CD4-positive, alpha-beta T cell (primary cell): Measurements from ENCODE around the gene KCNK1. TPM values are rescaled to one million over a fixed set of nuclear protein-coding genes. Genes with fewer than 3 reads are reported as not detected.

Experiments used
- ATAC-seq: fragments of 200-7000 bp; cut with Tn5 transposase; one replicate; pipeline ENCODE4 v1.10.0; 2022; ENCODE audit warnings: mild to moderate bottlenecking; ENCODE audit not compliant: poor library complexity
- CTCF ChIA-PET: fragments of 350-600 bp; sonication (Branson Sonifier 250); formaldehyde crosslinking; loops from one replicate; lab custom pipeline; 2021; ENCODE audit warnings: antibody characterized with exemption, inconsistent platforms; lab: Charles Lee
- POLR2A ChIA-PET: fragments of 350-600 bp; sonication (Branson Sonifier 250); formaldehyde crosslinking; loops from one replicate; lab custom pipeline; 2021; ENCODE audit warnings: antibody characterized with exemption, inconsistent platforms; lab: Charles Lee
- DNase-seq, 14 experiments: peaks; one replicate each; pipeline ENCODE4 v3.0.0-alpha.2; 2013 to 2020; ENCODE audit warnings: mixed read lengths in 2 of 14
- H3K27ac ChIP-seq, 2 donors: one replicate each; pipeline versions ENCODE4 v1.5.1 to v1.7.0; 2013; ENCODE audit warnings: low read length in 2 of 2, low read depth in 1 of 2, mild to moderate bottlenecking in 1 of 2
- H3K27me3 ChIP-seq, 2 experiments: 1 replicate in 1 of 2; 2 replicates in 1 of 2; pipeline versions ENCODE4 v1.6.1 to v1.7.0; 2013; ENCODE audit warnings: low read length in 2 of 2, control low read depth in 1 of 2, mild to moderate bottlenecking in 1 of 2, moderate library complexity in 1 of 2; ENCODE audit not compliant: insufficient read depth in 2 of 2, control insufficient read depth in 1 of 2
- H3K36me3 ChIP-seq: one replicate; pipeline ENCODE4 v1.6.1; 2013; ENCODE audit warnings: low read length, control low read depth; ENCODE audit not compliant: insufficient read depth
- H3K4me1 ChIP-seq: one replicate; pipeline ENCODE4 v1.6.1; 2013; ENCODE audit warnings: low read length, control low read depth; ENCODE audit not compliant: insufficient read depth
- H3K4me3 ChIP-seq: one replicate; pipeline ENCODE4 v1.5.1; 2013; ENCODE audit warnings: mild to moderate bottlenecking, low read length, moderate library complexity
- H3K9me3 ChIP-seq, 2 experiments: 1 replicate in 1 of 2; 2 replicates in 1 of 2; pipeline versions ENCODE4 v1.6.1 to v1.7.0; 2013; ENCODE audit warnings: low read length in 2 of 2, mild to moderate bottlenecking in 2 of 2, control low read depth in 1 of 2, moderate library complexity in 1 of 2; ENCODE audit not compliant: control insufficient read depth in 1 of 2, insufficient read depth in 1 of 2
- H3K27ac Mint-ChIP-seq: one replicate; pipeline ENCODE4 v1.8.0; 2020; ENCODE audit warnings: mixed read lengths
- H3K27me3 Mint-ChIP-seq: one replicate; pipeline ENCODE4 v1.8.0; 2021; ENCODE audit warnings: mixed read lengths
- H3K36me3 Mint-ChIP-seq: one replicate; pipeline ENCODE4 v1.8.0; 2021; ENCODE audit warnings: low read depth, mixed read lengths
- H3K4me1 Mint-ChIP-seq: one replicate; pipeline ENCODE4 v1.8.0; 2021; ENCODE audit warnings: low read depth, mixed read lengths
- H3K4me3 Mint-ChIP-seq: one replicate; pipeline ENCODE4 v1.8.0; 2020; ENCODE audit warnings: mild to moderate bottlenecking, mixed read lengths
- H3K9me3 Mint-ChIP-seq: one replicate; pipeline ENCODE4 v1.8.0; 2020; ENCODE audit warnings: mixed read lengths
- intact Hi-C, 2 experiments: fragments of 100-400 bp; cut with DNase I in 1 of 2; cut with micrococcal nuclease in 1 of 2; formaldehyde crosslinking; loops; one replicate each; pipeline versions ENCODE4 v1.15.1 to v1.9.0; 2023 to 2025; cut with DNase I, micrococcal nuclease
- total RNA-seq, 174 experiments: library from RNA in 2 of 174; stranded (reverse) in 2 of 174; gene quantifications; one replicate each; pipeline ENCODE4 v1.2.3 and lab custom pipeline; 2021 to 2026
- TF ChIP-seq, protein P1 (sequence below): fragments of 200-600 bp; IDR thresholded peaks from one replicate; pipeline ENCODE4 v1.8.0; 2022; ENCODE audit warnings: antibody characterized with exemption, mild to moderate bottlenecking

The KCNK1 gene
- total RNA-seq, 2 experiments from 2014 or later, result not detected

GRCh38 chr1:233607252-233608119, 6.4 kb upstream of the KCNK1 start:
- no peak overlapping the region for H3K27ac ChIP-seq
- H3K4me3 ChIP-seq, result no peak overlapping the region
- no peak overlapping the region for H3K27ac Mint-ChIP-seq
- no peaks in the 10 kb centered on the region for H3K4me1 ChIP-seq
- H3K9me3 ChIP-seq, result no peaks in the 10 kb centered on the region
- no peaks in the 10 kb centered on the region for H3K36me3 ChIP-seq
- no peaks in the 10 kb centered on the region for H3K9me3 Mint-ChIP-seq
- intact Hi-C loops, result no loop called here
- H3K36me3 Mint-ChIP-seq, result no peaks in the 10 kb centered on the region
- peaks cover 13 to 14% of the 10 kb centered on the region in 2 experiments for H3K27me3 ChIP-seq
- H3K4me3 Mint-ChIP-seq, result no peak overlapping the region
- TF ChIP-seq, protein P1, sequence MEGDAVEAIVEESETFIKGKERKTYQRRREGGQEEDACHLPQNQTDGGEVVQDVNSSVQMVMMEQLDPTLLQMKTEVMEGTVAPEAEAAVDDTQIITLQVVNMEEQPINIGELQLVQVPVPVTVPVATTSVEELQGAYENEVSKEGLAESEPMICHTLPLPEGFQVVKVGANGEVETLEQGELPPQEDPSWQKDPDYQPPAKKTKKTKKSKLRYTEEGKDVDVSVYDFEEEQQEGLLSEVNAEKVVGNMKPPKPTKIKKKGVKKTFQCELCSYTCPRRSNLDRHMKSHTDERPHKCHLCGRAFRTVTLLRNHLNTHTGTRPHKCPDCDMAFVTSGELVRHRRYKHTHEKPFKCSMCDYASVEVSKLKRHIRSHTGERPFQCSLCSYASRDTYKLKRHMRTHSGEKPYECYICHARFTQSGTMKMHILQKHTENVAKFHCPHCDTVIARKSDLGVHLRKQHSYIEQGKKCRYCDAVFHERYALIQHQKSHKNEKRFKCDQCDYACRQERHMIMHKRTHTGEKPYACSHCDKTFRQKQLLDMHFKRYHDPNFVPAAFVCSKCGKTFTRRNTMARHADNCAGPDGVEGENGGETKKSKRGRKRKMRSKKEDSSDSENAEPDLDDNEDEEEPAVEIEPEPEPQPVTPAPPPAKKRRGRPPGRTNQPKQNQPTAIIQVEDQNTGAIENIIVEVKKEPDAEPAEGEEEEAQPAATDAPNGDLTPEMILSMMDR, result no peak
- no peak for DNase-seq
- ChIA-PET POLR2A (no interaction called here), CTCF (no interaction called here)
- no peaks in the 10 kb centered on the region for H3K4me1 Mint-ChIP-seq
- H3K27me3 Mint-ChIP-seq, result peaks cover 50% of the 10 kb centered on the region
- ATAC-seq, result no peak

- no peak overlapping the region for H3K27ac Mint-ChIP-seq
- intact Hi-C loops, result no loop called here
- peaks cover 61% of the 10 kb centered on the region for H3K27me3 Mint-ChIP-seq
Measured at GRCh38 chr1:233608988-233609387, 4.9 kb upstream of the KCNK1 start.

GRCh38 chr1:233609926-233610325, 4.0 kb upstream of the KCNK1 start:
- no peak overlapping the region for H3K27ac Mint-ChIP-seq
- CTCF ChIA-PET, result no interaction called here
- ATAC-seq, result no peak
- H3K4me1 Mint-ChIP-seq, result no peaks in the 10 kb centered on the region
- intact Hi-C loops, result no loop called here
- Histone ChIP-seq H3K4me1 (peaks cover 4% of the 10 kb centered on the region), H3K27me3 (peaks cover 26 to 29% of the 10 kb centered on the region in 2 experiments), H3K36me3 (no peaks in the 10 kb centered on the region), H3K4me3 (no peak overlapping the region), H3K27ac (no peak overlapping the region), H3K9me3 (peaks cover 0 to 4% of the 10 kb centered on the region in 2 experiments)
- POLR2A ChIA-PET, result no interaction called here
- no peaks in the 10 kb centered on the region for H3K36me3 Mint-ChIP-seq
- H3K9me3 Mint-ChIP-seq, result no peaks in the 10 kb centered on the region
- no peak for DNase-seq
- TF ChIP-seq, protein P1, result no peak
- H3K4me3 Mint-ChIP-seq, result no peak overlapping the region
- peaks cover 65% of the 10 kb centered on the region for H3K27me3 Mint-ChIP-seq

More at GRCh38 chr1:233608988-233609387, 4.9 kb upstream of the KCNK1 start:
- ATAC-seq (no peak), DNase-seq (no peak)
- H3K9me3 Mint-ChIP-seq, result no peaks in the 10 kb centered on the region
- ChIA-PET POLR2A (no interaction called here), CTCF (no interaction called here)
- Histone ChIP-seq H3K9me3 (no peaks in the 10 kb centered on the region), H3K4me3 (no peak overlapping the region), H3K36me3 (no peaks in the 10 kb centered on the region), H3K4me1 (no peaks in the 10 kb centered on the region), H3K27me3 (peaks cover 20 to 25% of the 10 kb centered on the region in 2 experiments), H3K27ac (no peak overlapping the region)
- H3K4me3 Mint-ChIP-seq, result no peak overlapping the region
- TF ChIP-seq, protein P1, result no peak
- H3K4me1 Mint-ChIP-seq, result no peaks in the 10 kb centered on the region
- H3K36me3 Mint-ChIP-seq, result no peaks in the 10 kb centered on the region
